HepG2 (cell line): ENCODE results near the gene BTBD3. TPM values are rescaled to one million over a fixed set of nuclear protein-coding genes. Genes with fewer than 3 reads are reported as not detected.

Source experiments
- ERF ChIP-seq: IDR thresholded peaks from 2 replicates; pipeline ENCODE4 v1.6.1; 2018; ENCODE audit warnings: missing biosample characterization, missing genetic modification reagents
- GATAD2A ChIP-seq: IDR thresholded peaks from 2 replicates; pipeline ENCODE4 v1.6.1; 2016
- HCFC1 ChIP-seq: fragments of 150-350 bp; IDR thresholded peaks from 2 replicates; pipeline ENCODE4 v1.6.1; 2014; ENCODE audit warnings: low read depth, low read length
- HDAC2 ChIP-seq: sonication (generic); formaldehyde crosslinking; IDR thresholded peaks from 2 replicates; pipeline ENCODE4 v1.4.0; 2020; ENCODE audit warnings: missing genetic modification reagents
- HNRNPL ChIP-seq: fragments of 200-400 bp; formaldehyde crosslinking; IDR thresholded peaks from 2 replicates; pipeline ENCODE4 v1.6.1; 2017; ENCODE audit warnings: mild to moderate bottlenecking, low read depth, low read length
- MIER2 ChIP-seq: IDR thresholded peaks from 2 replicates; pipeline ENCODE4 v1.6.1; 2016; ENCODE audit warnings: missing biosample characterization, missing genetic modification reagents
- MIER3 ChIP-seq: IDR thresholded peaks from 2 replicates; pipeline ENCODE4 v1.6.1; 2016; ENCODE audit warnings: missing compliant biosample characterization, borderline replicate concordance
- NFKBIZ ChIP-seq: IDR thresholded peaks from 2 replicates; pipeline ENCODE4 v1.6.1; 2018; ENCODE audit warnings: missing genetic modification reagents, missing compliant biosample characterization
- PAWR ChIP-seq: sonication (generic); formaldehyde crosslinking; IDR thresholded peaks from 2 replicates; pipeline ENCODE4 v1.4.0; 2020; ENCODE audit warnings: missing genetic modification reagents, mild to moderate bottlenecking, borderline replicate concordance
- SKI ChIP-seq: fragments of 450-650 bp; IDR thresholded peaks from one replicate; pipeline ENCODE4 v1.6.1; 2018; ENCODE audit warnings: mild to moderate bottlenecking; ENCODE audit not compliant: partially characterized antibody
- ZIK1 ChIP-seq: sonication (generic); formaldehyde crosslinking; IDR thresholded peaks from 2 replicates; pipeline ENCODE4 v1.5.0; 2020; ENCODE audit warnings: mild to moderate bottlenecking, low read depth, missing genetic modification reagents, borderline replicate concordance
- ZNF224 ChIP-seq: sonication (generic); formaldehyde crosslinking; IDR thresholded peaks from 2 replicates; pipeline ENCODE4 v1.5.0; 2020; ENCODE audit warnings: mild to moderate bottlenecking, missing genetic modification reagents
- ZNF292 ChIP-seq: sonication (generic); formaldehyde crosslinking; IDR thresholded peaks from 2 replicates; pipeline ENCODE4 v1.8.1; 2022; ENCODE audit warnings: mild to moderate bottlenecking, low read depth, missing genetic modification reagents, borderline replicate concordance
- ZNF564 ChIP-seq: sonication (generic); formaldehyde crosslinking; IDR thresholded peaks from 2 replicates; pipeline ENCODE4 v1.8.1; 2023; ENCODE audit warnings: mild to moderate bottlenecking, missing genetic modification reagents
- ZNF572 ChIP-seq: sonication (generic); formaldehyde crosslinking; IDR thresholded peaks from 2 replicates; pipeline ENCODE4 v1.5.1; 2020; ENCODE audit warnings: mild to moderate bottlenecking, missing genetic modification reagents
- ZNF660 ChIP-seq: sonication (generic); formaldehyde crosslinking; IDR thresholded peaks from 2 replicates; pipeline ENCODE4 v1.5.1; 2020; ENCODE audit warnings: mild to moderate bottlenecking, low read depth, missing genetic modification reagents, borderline replicate concordance
- ZNF709 ChIP-seq: sonication (generic); formaldehyde crosslinking; IDR thresholded peaks from 2 replicates; pipeline ENCODE4 v1.5.0; 2020; ENCODE audit warnings: mild to moderate bottlenecking, missing genetic modification reagents
- ZSCAN31 ChIP-seq: sonication (generic); formaldehyde crosslinking; IDR thresholded peaks from 2 replicates; pipeline ENCODE4 v1.5.0; 2020; ENCODE audit warnings: low read depth, mild to moderate bottlenecking, missing genetic modification reagents
- polyA plus RNA-seq, 8 experiments: library from polyadenylated mRNA; depleted of rRNA in 3 of 8; stranded (reverse) in 7 of 8; unstranded in 1 of 8; fragments of >200 nt; fragmentation: Illumina TruSeq in 4 of 8; extraction: Trizol in 4 of 8; gene quantifications; 2 replicates each; pipeline versions ENCODE4 v1.2.1 to v1.2.3, GENCODE V29; 2011 to 2016; ENCODE audit warnings: low read depth in 4 of 8, missing spikeins in 1 of 8, mixed read lengths in 1 of 8; ENCODE audit not compliant: insufficient read depth in 1 of 8
- total RNA-seq, 5 experiments: library from RNA; depleted of rRNA; stranded (reverse); fragments of >200 nt; fragmentation: Illumina TruSeq; extraction: Trizol; gene quantifications; 2 replicates each; pipeline ENCODE4 v1.2.3, GENCODE V29; 2016; ENCODE audit warnings: low read depth in 1 of 5
- TF ChIP-seq, protein P1 (sequence below): sonication (generic); formaldehyde crosslinking; IDR thresholded peaks from 2 replicates; pipeline ENCODE4 v1.9.0; 2021; ENCODE audit warnings: missing genetic modification reagents, borderline replicate concordance
- TF ChIP-seq, protein P2 (sequence below): sonication (generic); formaldehyde crosslinking; IDR thresholded peaks from 2 replicates; pipeline ENCODE4 v1.4.0; 2020; ENCODE audit warnings: missing genetic modification reagents, borderline replicate concordance
- TF ChIP-seq, protein P3 (sequence below): sonication (generic); formaldehyde crosslinking; IDR thresholded peaks from 2 replicates; pipeline ENCODE4 v1.8.0; 2022; ENCODE audit warnings: mild to moderate bottlenecking, missing genetic modification reagents, moderate library complexity
- TF ChIP-seq, protein P4 (sequence below): sonication (generic); formaldehyde crosslinking; IDR thresholded peaks from 2 replicates; pipeline ENCODE4 v1.4.0; 2020; ENCODE audit warnings: missing genetic modification reagents
- TF ChIP-seq, protein P5 (sequence below): sonication (generic); formaldehyde crosslinking; conservative IDR thresholded peaks from 2 replicates; pipeline ENCODE4 v1.8.0; 2022; ENCODE audit warnings: low read depth, missing genetic modification reagents

Gene BTBD3
- total and polyA plus RNA-seq, 2 of the 13 experiments (the other 11 are each of a cell fraction or from before 2014, with no cell fraction given) = 32.2 to 41.8 TPM

DNA sequence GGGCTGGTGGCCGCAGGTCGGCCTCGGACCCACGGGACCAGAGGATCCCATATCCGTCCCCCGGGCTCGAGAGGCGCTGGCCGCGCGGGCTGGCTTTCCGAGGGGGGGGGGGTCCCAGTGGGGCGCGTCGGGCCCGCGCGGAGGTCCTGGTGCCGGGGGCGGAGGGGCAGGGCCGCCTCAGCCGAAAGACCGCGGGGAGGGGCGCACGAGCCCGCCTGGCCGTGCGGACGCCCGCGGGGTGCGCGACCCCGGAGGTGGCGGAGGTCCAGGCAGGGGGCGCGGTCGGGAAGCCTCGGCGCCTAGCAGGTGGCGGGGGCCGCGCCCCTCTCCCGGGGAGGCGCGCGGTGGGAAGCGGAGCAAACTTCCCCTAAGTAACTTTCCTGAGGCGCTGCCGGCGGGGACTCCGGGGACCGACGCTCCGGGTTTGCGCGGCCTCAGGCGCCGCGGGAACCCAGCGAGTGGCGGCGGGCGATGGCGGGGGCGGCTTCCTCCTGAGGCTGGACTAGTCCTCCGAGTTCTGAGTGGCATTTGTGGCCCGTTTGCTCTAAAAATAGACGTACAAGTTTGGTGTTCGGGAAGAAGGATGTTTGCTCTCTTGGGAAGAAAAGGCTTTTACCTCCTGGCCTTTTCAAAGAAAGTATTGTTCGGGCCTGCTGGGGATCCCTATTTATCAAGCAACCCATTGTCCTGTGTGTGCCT lies 26.5 kb upstream of the BTBD3 start (continued):
- TF ChIP-seq, protein P1, sequence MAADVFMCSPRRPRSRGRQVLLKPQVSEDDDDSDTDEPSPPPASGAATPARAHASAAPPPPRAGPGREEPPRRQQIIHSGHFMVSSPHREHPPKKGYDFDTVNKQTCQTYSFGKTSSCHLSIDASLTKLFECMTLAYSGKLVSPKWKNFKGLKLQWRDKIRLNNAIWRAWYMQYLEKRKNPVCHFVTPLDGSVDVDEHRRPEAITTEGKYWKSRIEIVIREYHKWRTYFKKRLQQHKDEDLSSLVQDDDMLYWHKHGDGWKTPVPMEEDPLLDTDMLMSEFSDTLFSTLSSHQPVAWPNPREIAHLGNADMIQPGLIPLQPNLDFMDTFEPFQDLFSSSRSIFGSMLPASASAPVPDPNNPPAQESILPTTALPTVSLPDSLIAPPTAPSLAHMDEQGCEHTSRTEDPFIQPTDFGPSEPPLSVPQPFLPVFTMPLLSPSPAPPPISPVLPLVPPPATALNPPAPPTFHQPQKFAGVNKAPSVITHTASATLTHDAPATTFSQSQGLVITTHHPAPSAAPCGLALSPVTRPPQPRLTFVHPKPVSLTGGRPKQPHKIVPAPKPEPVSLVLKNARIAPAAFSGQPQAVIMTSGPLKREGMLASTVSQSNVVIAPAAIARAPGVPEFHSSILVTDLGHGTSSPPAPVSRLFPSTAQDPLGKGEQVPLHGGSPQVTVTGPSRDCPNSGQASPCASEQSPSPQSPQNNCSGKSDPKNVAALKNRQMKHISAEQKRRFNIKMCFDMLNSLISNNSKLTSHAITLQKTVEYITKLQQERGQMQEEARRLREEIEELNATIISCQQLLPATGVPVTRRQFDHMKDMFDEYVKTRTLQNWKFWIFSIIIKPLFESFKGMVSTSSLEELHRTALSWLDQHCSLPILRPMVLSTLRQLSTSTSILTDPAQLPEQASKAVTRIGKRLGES (CRISPR knock-in tag) = no peak
- no peak for TF ChIP-seq HCFC1
- no peak for TF ChIP-seq MIER2 (CRISPR knock-in tag)
- TF ChIP-seq SKI = no peak
- TF ChIP-seq, protein P2, sequence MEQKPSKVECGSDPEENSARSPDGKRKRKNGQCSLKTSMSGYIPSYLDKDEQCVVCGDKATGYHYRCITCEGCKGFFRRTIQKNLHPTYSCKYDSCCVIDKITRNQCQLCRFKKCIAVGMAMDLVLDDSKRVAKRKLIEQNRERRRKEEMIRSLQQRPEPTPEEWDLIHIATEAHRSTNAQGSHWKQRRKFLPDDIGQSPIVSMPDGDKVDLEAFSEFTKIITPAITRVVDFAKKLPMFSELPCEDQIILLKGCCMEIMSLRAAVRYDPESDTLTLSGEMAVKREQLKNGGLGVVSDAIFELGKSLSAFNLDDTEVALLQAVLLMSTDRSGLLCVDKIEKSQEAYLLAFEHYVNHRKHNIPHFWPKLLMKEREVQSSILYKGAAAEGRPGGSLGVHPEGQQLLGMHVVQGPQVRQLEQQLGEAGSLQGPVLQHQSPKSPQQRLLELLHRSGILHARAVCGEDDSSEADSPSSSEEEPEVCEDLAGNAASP (CRISPR knock-in tag) = 0 out of 2 replicates have a peak, but pooled peaks have one; percentile 17
- no peak for TF ChIP-seq ZNF572 (CRISPR knock-in tag)
- no peak for TF ChIP-seq HDAC2 (CRISPR knock-in tag)
- TF ChIP-seq, protein P3, sequence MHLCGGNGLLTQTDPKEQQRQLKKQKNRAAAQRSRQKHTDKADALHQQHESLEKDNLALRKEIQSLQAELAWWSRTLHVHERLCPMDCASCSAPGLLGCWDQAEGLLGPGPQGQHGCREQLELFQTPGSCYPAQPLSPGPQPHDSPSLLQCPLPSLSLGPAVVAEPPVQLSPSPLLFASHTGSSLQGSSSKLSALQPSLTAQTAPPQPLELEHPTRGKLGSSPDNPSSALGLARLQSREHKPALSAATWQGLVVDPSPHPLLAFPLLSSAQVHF = 0 out of 2 replicates have a peak, but pooled peaks have one; percentile 12
- TF ChIP-seq ZNF564 = peak; percentile 70; the same call in 1 of the 2 replicates
- TF ChIP-seq ZNF709 (CRISPR knock-in tag) = no peak
- no peak for TF ChIP-seq ZNF660 (CRISPR knock-in tag)
- peak; percentile 15; the same call in 1 of the 2 replicates for TF ChIP-seq ERF (CRISPR knock-in tag)
- no peak for TF ChIP-seq ZNF224
- no peak for TF ChIP-seq NFKBIZ
- peak; percentile 61; the same call in 1 of the 2 replicates for TF ChIP-seq ZSCAN31 (CRISPR knock-in tag)
- TF ChIP-seq, protein P4, sequence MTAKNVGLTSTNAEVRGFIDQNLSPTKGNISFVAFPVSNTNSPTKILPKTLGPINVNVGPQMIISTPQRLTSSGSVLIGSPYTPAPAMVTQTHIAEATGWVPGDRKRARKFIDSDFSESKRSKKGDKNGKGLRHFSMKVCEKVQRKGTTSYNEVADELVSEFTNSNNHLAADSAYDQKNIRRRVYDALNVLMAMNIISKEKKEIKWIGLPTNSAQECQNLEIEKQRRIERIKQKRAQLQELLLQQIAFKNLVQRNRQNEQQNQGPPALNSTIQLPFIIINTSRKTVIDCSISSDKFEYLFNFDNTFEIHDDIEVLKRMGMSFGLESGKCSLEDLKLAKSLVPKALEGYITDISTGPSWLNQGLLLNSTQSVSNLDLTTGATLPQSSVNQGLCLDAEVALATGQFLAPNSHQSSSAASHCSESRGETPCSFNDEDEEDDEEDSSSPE (CRISPR knock-in tag) = peak; percentile 8; the same call in 1 of the 2 replicates
- no peak for TF ChIP-seq GATAD2A (CRISPR knock-in tag)
- no peak for TF ChIP-seq ZNF292 (CRISPR knock-in tag)
- TF ChIP-seq MIER3 (CRISPR knock-in tag) = 0 out of 2 replicates have a peak, but pooled peaks have one; percentile 17
- TF ChIP-seq PAWR = no peak
- no peak for TF ChIP-seq HNRNPL
- no peak; the same call in 1 of the 2 replicates for TF ChIP-seq ZIK1 (CRISPR knock-in tag)
- TF ChIP-seq, protein P5, sequence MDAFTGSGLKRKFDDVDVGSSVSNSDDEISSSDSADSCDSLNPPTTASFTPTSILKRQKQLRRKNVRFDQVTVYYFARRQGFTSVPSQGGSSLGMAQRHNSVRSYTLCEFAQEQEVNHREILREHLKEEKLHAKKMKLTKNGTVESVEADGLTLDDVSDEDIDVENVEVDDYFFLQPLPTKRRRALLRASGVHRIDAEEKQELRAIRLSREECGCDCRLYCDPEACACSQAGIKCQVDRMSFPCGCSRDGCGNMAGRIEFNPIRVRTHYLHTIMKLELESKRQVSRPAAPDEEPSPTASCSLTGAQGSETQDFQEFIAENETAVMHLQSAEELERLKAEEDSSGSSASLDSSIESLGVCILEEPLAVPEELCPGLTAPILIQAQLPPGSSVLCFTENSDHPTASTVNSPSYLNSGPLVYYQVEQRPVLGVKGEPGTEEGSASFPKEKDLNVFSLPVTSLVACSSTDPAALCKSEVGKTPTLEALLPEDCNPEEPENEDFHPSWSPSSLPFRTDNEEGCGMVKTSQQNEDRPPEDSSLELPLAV = 0 out of 2 replicates have a peak, but pooled peaks have one; percentile 8
